M059J (cell line): ENCODE measurements around the gene PSMC2. TPM values are rescaled to one million over a fixed set of nuclear protein-coding genes. Genes with fewer than 3 reads are reported as not detected.

ENCODE experiments used
- total RNA-seq: library from RNA; depleted of rRNA; stranded (reverse); fragments of >200 nt; shearing (Covaris generic); gene quantifications from 2 replicates; pipeline ENCODE4 v1.2.3, GENCODE V29; 2014; rRNA removed

Gene PSMC2
- total RNA-seq, 1 experiment from 2014 or later: 480 TPM

Other genes starting within 250 kb of the PSMC2 start
- 6.8 and 7.5 TPM in 2 replicates for gene NAPEPLD, start 198.5 kb upstream of the PSMC2 start, total RNA-seq
- gene PMPCB, start 50.2 kb upstream of the PSMC2 start, total RNA-seq: 65.1 and 87.2 TPM in 2 replicates
- 24.7 and 25.3 TPM in 2 replicates for gene DNAJC2, start 2.9 kb upstream of the PSMC2 start, total RNA-seq
- not detected in 2 replicates for gene SLC26A5, start 98.6 kb downstream of the PSMC2 start, total RNA-seq